Activated naive CD4-positive, alpha-beta T cell treated with anti-CD3 and anti-CD28 coated beads, Interleukin-2, amount 50 U/mL, for 72 hours (primary cell): ENCODE data around the gene LRRC36. TPM values are rescaled to one million over a fixed set of nuclear protein-coding genes. Genes with fewer than 3 reads are reported as not detected.
A peak's percentile ranks its signal among the peaks of the same experiment; 100 is the strongest.
"Not testable (repeated sequence)": the region's sequence is repeated elsewhere in the genome, so short reads cannot be mapped to it uniquely, and the experiment has no call there.

ENCODE experiments used
- ATAC-seq, 2 donors: fragments of 150-1000 bp; cut with Tn5 transposase; 2 replicates each; pipeline ENCODE4 v1.10.0; 2021; ENCODE audit warnings: mild to moderate bottlenecking in 2 of 2, moderate library complexity in 2 of 2
- DNase-seq, 2 donors: peaks; one replicate each; pipeline ENCODE4 v3.0.0; 2021 to 2022; ENCODE audit warnings: low spot score in 2 of 2
- H3K27ac Mint-ChIP-seq, 2 donors: one replicate each; pipeline ENCODE4 v1.8.0; 2022; ENCODE audit warnings: mild to moderate bottlenecking in 2 of 2, mixed read lengths in 2 of 2
- H3K36me3 Mint-ChIP-seq, 2 donors: one replicate each; pipeline ENCODE4 v1.8.0; 2022; ENCODE audit warnings: mixed read lengths in 2 of 2
- H3K9me3 Mint-ChIP-seq, 2 donors: one replicate each; pipeline ENCODE4 v1.8.0; 2022; ENCODE audit warnings: mixed read lengths in 2 of 2
- total RNA-seq, 2 donors: library from RNA; stranded (reverse); gene quantifications; one replicate each; pipeline ENCODE4 v1.2.3, GENCODE V29; 2022

Gene LRRC36
- total RNA-seq, 2 donors from 2014 or later: 0.57 to 1.9 TPM

DNA sequence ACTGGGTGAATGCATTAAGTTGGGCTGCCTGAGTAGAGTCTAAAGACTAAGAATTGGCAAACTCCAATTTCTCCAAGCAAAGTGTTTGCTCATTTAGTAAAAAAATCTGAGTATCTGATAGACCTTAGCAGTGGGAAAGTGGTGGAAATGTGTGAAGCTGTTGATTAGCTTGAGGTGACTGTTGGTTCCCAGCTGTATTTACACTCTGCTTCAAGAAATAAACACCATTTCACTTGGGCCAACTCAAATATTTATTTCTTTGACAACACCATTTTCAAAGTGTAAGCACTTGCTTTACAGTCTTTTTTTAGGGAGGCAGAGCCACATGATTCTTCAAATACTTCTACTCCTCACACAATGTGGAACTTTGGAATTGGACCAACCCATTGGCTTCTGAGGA is 8.8 kb upstream of the LRRC36 start:
- Mint-ChIP-seq H3K27ac (no peak overlapping the region), H3K36me3 (no peaks in the 10 kb centered on the region)
- no peak for ATAC-seq

DNA sequence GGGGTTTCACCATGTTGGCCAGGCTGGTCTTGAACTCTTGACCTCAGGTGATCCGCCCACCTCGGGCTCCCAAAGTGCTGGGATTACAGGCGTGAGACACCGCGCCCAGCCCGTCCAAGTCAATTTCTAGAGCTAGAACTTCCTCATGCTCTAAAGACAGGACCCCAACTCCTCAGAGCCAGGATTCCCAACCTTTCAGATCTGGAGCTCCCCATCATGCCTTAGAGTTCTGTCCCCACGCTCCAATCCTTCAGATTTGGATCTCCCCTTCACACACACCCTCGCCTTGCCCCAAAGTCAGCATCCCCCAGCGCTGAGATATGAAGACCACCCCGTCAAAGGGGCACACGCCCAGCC is 522 bp upstream of the LRRC36 start:
- ATAC-seq: no peak
- DNase-seq: no peak
- Mint-ChIP-seq H3K9me3 (no peaks in the 10 kb centered on the region), H3K36me3 (peaks cover 5 to 6% of the 10 kb centered on the region in 2 donors), H3K27ac (peak overlapping the region; percentile 45 to 66)

More for the DNA sequence above, 8.8 kb upstream of the LRRC36 start:
- DNase-seq: no peak
- no peaks in the 10 kb centered on the region for H3K9me3 Mint-ChIP-seq

DNA sequence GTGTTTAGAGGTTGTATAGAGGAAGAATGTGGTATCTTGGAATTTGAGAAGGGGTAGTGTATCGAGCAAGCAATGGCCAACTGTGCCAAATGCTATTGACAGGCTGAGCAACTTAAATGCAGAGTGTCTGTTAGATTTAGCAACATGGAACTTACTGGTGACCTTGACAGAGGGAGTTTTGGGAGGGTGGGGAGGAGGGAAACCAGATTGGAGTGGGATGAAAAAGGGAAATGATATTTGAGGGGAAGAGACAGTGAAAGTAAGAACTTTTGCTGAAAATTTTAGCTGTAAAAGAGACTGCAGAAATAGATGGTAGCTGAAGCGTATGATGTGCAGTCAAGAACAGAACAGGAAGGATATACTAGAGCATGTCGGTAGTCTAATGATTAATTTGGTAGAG is 1.1 kb downstream of the LRRC36 start:
- ATAC-seq: no peak
- DNase-seq: no peak
- no peaks in the 10 kb centered on the region for H3K9me3 Mint-ChIP-seq
- peaks cover 5 to 6% of the 10 kb centered on the region in 2 donors for H3K36me3 Mint-ChIP-seq
- H3K27ac Mint-ChIP-seq: no peak overlapping the region

DNA sequence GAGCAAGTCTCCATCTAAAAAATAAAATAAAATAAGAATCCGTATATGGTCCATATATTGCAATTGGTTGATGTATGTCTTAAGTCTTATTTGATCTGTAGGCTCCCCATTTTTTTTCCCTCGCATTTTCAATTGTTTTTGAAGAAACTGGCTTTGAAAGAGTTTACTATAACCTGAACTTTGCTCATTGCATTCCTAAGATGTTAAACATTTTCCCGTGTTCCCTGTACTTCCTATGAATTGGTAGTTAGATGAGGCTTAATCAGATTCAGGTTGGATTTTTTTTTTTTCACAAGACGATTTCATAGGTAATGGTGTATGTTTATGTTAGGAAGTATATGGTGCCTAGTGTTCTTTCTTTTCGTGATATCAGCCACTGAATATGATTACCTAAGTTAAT is 3.3 kb downstream of the LRRC36 start:
- H3K36me3 Mint-ChIP-seq: peaks cover 9 to 10% of the 10 kb centered on the region in 2 donors
- no peak overlapping the region for H3K27ac Mint-ChIP-seq
- ATAC-seq (no peak), DNase-seq (no peak)
- no peaks in the 10 kb centered on the region for H3K9me3 Mint-ChIP-seq

DNA sequence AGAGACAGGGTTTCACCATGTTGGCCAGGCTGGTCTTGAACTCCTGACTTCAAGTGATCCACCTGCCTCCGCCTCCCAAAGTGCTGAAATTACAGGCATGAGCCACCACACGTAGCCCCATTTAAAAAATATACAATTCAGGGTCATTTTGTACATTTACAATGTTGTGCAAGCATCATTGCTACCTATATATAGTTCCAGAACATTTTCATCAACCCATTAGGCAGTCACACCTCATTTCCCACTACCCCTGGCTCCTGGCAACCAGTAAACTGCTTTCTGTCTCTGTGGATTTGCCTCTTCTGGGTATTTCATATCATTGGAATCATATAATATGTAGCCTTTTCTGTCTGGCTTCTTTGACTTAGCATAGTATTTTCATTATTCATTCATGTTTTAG is 6.7 kb downstream of the LRRC36 start:
- Mint-ChIP-seq H3K27ac (no peak overlapping the region), H3K36me3 (peaks cover 15 to 17% of the 10 kb centered on the region in 2 donors), H3K9me3 (no peaks in the 10 kb centered on the region)
- ATAC-seq (no peak), DNase-seq (no peak)

DNA sequence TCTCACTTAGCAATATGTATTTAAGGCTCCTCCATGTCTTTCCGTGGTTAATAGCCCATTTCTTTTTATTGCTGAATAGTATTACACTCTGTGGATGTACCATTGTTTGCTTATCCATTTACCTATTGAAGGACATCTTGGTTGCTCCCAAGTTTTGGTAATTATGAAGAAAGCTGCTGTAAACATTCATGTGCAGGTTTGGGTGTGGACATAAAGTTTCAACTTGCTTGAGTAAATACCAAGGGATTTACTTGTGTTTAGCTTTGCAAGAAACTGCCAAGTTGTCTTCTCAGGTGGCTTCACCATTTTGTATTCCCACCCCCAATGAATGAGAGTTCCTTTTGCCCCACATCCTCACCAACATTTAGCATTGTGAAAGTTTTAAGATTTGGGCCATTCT is 9.5 kb downstream of the LRRC36 start:
- H3K9me3 Mint-ChIP-seq: no peaks in the 10 kb centered on the region
- DNase-seq (no peak), ATAC-seq (no peak)
- no peak overlapping the region for H3K27ac Mint-ChIP-seq
- peaks cover 15 to 17% of the 10 kb centered on the region in 2 donors for H3K36me3 Mint-ChIP-seq

DNA sequence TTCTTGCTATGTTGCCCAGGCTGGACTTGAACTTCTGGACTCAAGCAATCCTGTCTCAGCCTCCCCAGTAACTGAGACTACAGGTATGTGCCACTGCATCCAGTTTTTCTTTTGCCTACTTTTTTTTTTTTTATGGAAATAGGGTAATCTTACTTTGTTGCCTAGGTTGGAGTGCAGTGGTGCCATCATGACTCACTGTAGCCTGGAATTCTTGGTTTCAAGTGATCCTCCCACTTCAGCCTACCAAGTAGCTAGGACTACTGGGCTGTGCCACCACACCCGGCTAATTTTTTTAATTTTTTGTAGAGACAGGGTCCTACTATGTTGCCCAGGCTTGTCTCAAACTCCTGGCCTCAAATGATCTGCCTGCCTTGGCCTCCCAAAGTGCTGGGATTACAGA is 10.0 kb downstream of the LRRC36 start:
- ATAC-seq (no peak), DNase-seq (no peak)
- no peak overlapping the region for H3K27ac Mint-ChIP-seq
- no peaks in the 10 kb centered on the region for H3K9me3 Mint-ChIP-seq
- peaks cover 15 to 17% of the 10 kb centered on the region in 2 donors for H3K36me3 Mint-ChIP-seq

DNA sequence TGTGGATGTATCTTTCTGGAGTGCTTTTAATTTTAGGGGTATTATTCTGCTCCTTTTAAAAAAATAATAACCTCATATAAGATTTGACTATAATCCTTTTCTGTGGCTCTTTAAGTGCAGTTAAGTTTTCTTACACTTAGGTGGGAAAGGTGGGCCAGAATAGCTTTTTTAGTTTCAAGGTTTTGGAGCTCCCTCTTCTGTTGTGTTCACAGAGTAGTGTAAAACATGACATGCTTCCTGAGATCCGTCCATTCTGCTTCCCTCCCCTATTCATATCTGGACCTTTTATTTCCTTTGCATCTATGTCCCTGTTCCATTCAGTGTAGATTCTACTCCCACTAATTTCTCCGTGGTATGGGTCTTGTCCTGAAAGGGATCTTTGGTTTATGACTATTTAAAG is 12.8 kb downstream of the LRRC36 start:
- Mint-ChIP-seq H3K36me3 (peaks cover 15 to 17% of the 10 kb centered on the region in 2 donors), H3K27ac (no peak overlapping the region)
- ATAC-seq: no peak

DNA sequence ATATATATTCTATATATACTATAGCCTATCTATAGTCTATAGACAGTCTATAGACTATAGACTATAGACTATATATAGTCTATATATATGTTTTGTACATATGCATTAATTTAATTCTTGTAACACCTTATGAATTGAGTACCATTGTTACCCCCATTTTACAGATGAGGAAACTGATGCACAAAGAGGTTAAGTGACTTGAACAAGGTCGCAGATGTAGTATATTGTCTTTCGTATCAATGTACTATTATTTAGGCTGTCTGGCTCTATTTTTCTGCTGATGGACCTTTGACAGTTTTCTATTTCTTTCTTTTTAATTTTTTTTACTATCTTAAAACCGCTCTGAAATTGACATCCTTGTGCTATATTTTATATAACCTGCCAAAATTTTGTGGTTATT is 14.6 kb downstream of the LRRC36 start:
- Mint-ChIP-seq H3K27ac (no peak overlapping the region), H3K36me3 (peaks cover 0 to under 1% of the 10 kb centered on the region in 2 donors), H3K9me3 (no peaks in the 10 kb centered on the region)
- DNase-seq (no peak), ATAC-seq (no peak)

More for the DNA sequence above, 12.8 kb downstream of the LRRC36 start:
- DNase-seq: no peak
- no peaks in the 10 kb centered on the region for H3K9me3 Mint-ChIP-seq

DNA sequence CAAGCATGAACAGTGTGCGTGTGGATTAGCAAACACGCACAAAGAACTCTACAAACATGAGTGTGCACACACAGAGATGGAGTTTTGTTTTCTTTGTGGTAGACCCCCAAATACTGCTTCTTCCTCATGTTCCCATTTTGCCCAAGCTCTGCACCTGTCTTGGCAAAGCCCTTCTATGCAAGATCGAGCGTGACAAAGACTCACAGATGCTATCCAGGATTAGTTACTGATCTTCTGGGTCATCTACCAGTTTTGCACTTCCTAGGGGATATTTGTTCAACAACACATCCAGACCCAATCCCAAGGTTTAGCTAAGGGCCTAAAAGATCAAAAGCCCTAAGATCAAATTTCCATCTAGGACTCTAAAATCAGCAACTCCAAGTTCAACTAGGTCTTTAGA is 16.0 kb downstream of the LRRC36 start:
- DNase-seq (no peak), ATAC-seq (no peak)
- no peaks in the 10 kb centered on the region for H3K36me3 Mint-ChIP-seq
- H3K27ac Mint-ChIP-seq: no peak overlapping the region
- H3K9me3 Mint-ChIP-seq: no peaks in the 10 kb centered on the region

DNA sequence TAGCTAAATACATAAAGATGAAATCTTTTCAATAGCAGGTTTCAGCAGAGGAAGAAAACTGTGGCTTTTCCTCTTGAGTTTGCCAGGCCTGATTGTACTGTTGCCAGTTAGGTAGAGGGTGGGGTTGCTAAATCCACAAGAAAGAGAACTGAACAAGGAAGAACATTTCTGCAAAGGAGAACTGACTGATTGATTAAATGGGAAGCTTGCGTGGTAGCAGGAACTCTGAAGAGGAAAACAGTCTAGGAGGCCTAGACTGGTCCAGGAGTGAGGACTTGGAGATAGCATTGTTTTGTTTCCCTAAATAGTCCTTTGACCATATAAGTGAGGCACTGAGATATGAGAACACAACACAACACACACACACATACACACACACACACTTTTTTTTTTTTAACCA is 18.8 kb downstream of the LRRC36 start:
- ATAC-seq (no peak), DNase-seq (no peak)
- Mint-ChIP-seq H3K9me3 (no peaks in the 10 kb centered on the region), H3K27ac (no peak overlapping the region), H3K36me3 (no peaks in the 10 kb centered on the region)

DNA sequence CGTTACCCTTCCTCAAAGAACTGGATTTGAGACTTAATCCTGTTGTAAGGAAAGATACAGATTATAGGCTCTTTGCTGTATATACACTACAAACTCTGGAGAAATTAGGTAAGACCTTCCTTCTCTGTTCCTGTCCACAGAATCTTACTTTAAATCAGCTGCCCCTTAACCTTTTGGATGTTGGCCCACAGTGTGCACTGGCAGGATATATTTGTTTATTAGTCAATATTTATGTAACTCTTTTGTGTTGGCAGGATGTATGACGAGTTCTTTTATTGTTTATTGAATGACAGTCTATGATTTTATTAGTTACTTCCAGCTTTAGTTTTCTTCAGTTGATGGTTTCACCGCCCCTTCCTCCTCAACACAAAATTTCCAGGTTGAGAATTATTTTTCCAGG is 19.7 kb downstream of the LRRC36 start:
- H3K36me3 Mint-ChIP-seq: no peaks in the 10 kb centered on the region
- ATAC-seq: no peak
- no peak overlapping the region for H3K27ac Mint-ChIP-seq
- no peak for DNase-seq
- H3K9me3 Mint-ChIP-seq: no peaks in the 10 kb centered on the region

DNA sequence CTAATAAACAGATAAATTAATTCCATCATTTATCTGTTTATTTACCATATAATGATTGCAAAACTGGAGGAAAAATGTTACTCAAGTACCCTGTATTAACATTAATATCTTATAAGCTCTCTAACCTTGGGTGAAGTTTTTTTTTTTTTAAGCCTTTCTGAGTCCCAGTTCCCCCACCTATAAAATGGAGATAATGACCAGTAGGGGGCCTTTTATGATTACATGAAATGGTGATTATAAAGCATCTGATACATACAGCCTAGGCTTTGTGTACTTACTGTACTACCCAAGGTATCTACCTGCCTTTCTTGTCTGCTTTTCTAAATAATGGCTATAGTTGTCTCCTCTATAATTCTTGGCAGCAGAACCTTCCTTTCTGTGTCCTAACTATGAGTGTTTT is 22.6 kb downstream of the LRRC36 start:
- no peaks in the 10 kb centered on the region for H3K36me3 Mint-ChIP-seq
- no peak overlapping the region for H3K27ac Mint-ChIP-seq
- H3K9me3 Mint-ChIP-seq: no peaks in the 10 kb centered on the region
- ATAC-seq (peak; percentile 51 to 63), DNase-seq (no peak)

DNA sequence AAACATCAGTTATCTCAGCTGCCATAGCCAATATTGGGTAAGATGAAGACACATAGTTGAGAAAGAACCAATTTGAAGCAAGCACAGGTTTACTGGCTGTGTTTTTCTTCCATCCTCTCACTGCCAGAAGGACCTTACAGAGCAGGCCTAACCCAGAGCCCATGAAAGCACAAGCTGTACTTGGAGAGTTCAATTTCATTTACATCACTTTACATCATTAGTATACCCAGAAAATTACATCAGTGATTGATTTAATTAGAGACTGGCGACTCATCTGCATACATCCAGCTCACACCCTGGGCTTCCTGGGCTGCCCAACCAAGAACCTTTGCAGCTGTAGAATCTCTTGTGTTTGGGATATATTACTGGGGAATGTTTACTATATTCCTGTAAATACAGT is 23.7 kb downstream of the LRRC36 start:
- ATAC-seq: no peak
- Mint-ChIP-seq H3K9me3 (no peaks in the 10 kb centered on the region), H3K27ac (no peak overlapping the region), H3K36me3 (no peaks in the 10 kb centered on the region)
- no peak for DNase-seq

DNA sequence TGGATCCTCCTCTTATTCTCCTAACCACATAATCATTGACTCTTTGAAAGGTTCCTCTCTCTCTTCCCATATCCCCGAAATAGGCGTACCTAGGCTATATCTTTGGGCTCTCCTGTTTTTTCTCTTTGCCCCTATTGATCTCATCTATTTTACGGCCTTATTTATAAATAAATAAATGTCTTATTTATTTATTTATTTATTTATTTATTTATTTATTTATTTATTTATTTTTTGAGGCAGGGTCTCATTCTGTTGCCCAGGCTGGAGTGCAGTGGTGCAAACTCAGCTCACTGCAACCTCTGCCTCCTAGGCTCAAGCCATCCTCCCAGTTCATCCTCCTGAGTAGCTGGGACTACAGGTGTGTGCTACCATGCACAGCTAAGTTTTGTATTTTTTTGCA is 25.8 kb downstream of the LRRC36 start:
- not testable (repeated sequence) for H3K27ac Mint-ChIP-seq, H3K36me3 Mint-ChIP-seq, H3K9me3 Mint-ChIP-seq, ATAC-seq, DNase-seq

DNA sequence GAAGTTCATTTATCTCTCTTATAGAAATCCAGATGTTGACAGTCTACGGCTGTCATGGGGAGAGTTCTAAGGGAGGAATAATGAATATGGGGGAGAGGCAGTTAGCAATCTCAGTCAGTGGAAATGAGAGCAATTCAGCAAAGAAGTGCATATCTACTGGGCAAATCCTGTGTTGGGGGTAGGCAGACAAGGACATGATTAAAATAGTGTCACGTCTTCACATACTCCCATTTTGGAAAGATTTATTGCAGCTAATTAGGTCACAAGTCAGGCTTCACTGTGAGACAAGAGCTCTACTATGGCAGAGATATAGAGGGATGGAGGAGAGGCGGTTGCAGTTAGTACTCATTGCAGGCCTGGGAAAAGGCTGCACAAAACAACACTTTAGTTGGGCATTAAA is 29.8 kb downstream of the LRRC36 start:
- H3K9me3 Mint-ChIP-seq: no peaks in the 10 kb centered on the region
- DNase-seq: no peak
- no peak for ATAC-seq
- H3K36me3 Mint-ChIP-seq: no peaks in the 10 kb centered on the region
- no peak overlapping the region for H3K27ac Mint-ChIP-seq

DNA sequence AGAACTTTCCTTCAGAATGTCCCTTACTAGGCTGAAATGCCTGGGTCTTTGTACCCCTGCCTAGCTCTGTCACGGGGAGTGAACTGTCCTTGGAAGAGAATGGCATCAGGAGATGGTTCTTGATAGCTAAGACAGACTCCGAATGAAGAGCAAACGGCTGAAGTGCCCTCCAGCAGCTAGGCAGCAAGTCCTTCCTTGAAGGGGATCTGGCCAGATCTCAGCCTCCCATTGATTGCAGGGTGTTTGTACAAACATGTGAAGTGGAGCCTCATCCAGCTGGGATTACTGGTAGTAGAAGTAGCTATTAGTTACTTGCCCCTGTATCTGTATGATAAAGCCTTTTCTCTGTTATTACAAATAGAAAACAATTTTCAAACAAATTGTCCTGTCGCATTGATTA is 30.9 kb downstream of the LRRC36 start:
- Mint-ChIP-seq H3K36me3 (no peaks in the 10 kb centered on the region), H3K27ac (no peak overlapping the region), H3K9me3 (no peaks in the 10 kb centered on the region)
- DNase-seq: no peak
- ATAC-seq: no peak

DNA sequence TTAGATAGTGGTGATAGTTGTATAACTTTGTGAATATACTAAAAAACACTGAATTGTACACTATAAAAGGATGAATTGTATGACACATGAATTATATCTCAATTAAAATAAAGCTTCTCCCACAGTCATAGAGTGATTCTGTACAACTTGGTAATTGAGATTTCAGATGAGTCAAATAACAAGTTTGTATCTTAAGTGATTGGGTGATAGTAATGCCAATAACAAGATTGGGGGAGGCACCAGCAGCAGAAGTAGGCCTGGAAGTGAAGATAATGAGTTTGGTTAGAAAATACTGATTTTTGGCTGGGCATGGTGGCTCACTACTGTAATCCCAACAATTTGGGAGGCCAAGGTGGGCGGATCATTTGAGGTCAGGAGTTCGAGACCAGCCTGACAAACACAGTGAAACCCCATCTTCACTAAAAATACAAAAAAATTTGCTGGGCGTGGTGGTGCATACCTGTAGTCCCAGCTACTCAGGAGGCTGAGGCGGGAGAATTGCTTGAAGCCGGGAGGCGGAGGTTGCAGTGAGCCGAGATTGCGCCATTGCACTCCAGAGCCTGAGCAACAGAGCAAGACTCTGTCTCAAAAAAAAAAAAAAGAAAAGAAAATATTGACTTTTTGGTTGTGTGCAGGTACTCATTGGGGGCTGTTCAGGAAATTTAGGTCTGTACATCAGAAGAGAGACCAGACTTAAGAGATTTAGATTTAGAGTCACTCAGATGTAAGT is 33.1 kb downstream of the LRRC36 start:
- H3K9me3 Mint-ChIP-seq, H3K36me3 Mint-ChIP-seq, H3K27ac Mint-ChIP-seq, DNase-seq: not testable (repeated sequence)
- ATAC-seq: peak in 1 of 2 donors; percentile 48
